ENCODE data around the gene TMCO2.
"Not testable (repeated sequence)": the region's sequence is repeated elsewhere in the genome, so short reads cannot be mapped to it uniquely, and the experiment has no call there.

The TMCO2 gene

DNA sequence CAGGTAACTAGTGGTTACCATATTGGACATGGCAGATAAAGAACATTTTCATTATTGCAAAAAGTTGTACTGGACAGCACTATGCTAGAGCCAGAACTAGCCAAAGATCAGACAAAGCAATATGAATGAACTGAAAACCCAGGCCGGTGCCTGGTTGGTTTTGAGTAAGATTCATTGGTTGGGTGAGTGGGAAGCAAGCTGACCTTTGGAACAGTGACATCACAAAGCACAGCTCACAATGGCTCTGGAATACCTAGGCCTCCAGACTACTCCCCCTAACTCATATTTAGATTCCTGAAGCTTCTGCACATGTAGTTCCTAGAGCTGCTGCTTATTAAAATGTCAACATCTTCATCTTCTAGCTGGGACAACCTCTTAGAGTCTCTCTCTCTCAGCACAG is at the start of gene TMCO2:
Gene TMCO2 (plus strand): TSS at position 283 of the 400 bp plus-strand sequence. CDS start 57 bp downstream, at position 340.
- peak; percentile 20 for DNase-seq (ENCODE audit: low spot score)

DNA sequence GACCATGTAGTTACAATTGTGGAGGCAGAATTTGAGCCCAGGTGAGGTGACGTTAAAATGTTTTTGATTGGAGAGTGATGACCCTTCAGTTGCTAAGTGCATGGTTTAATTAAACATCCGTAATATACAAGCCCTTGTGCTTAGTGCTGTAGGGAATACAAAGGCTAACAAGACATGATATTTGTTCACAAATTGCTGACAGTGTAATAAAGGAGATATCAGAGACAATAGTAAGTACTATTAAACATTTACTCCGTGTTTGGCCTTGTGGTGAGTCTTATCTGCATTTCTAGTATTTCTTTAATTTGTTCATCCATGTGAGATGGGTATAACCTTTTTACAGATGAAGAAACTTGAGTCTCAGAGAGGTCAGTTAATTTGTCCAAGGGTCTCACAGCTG is 48.6 kb upstream of the TMCO2 start:
- DNase-seq (ENCODE audit: low spot score), result no peak

DNA sequence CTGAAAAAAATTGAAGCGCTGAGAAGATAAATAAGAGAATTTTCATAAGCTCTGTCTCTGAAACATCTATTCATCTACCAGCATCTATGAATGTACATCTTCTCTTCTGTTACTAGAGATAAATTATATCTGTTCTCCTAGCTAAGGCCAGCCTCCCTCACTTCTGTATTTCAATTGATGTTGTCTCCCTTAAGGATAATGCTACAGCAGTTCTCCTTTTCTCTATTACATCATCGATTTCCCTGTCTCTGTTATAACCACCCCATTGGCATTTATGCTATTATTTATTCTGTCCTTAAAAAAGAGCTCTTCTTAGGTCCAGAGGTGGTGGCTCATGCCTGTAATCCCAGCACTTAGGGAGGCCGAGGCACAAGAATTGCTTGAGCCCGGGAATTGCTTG is 42.9 kb upstream of the TMCO2 start:
- DNase-seq (ENCODE audit: low spot score), result no peak

DNA sequence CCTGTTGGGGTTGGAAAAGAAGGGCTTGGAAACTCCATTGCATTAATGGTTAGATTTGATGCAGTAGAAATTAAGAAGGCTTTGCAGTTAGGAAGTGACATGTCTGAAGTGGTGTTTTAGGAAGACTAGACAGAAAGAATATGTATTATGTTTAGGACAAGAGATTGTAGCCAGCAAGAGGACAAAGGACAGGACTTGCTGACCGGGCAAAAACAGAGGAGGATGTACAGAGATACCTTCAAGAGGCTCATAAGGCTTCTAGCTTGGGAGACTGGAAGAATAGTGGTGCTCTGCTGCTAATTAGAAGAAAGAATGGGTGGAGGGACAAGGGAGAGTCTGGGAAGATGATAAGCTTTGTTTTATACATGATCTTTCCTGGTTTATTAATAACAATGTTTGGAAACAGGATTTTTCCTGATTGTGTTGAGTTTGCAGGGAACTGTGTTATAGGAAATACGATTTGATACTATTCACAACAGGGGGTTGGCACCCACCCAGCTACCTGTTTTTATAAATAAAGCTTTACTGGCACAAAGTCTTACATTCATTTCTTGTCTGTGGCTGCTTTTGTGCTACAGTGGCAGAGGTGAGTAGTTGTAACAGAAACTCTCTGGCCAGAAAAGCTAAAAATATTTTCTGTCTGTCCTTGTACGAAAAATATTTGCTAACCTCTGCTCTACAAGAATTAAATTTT is 37.1 kb upstream of the TMCO2 start:
- no peak for DNase-seq (ENCODE audit: low spot score)

DNA sequence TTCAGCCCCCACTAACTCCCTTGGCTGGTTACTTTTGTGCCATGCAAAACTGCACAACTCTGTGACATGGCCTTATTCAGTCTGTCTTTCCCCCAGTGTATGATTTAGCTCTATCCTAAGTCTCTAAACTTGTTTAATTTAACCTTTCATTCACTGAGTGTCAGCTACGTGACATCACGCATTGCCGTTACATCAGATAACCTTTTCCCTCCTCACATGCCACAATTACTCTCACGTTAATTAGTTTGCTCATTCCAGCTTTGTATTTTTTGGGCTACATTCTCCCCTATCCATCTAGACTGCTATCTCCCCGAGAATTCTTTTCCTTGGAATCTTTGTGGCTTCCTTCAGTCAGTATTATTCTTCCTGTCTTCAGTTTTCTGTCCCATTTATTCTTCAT is 29.4 kb upstream of the TMCO2 start:
- no peak for DNase-seq (ENCODE audit: low spot score)

DNA sequence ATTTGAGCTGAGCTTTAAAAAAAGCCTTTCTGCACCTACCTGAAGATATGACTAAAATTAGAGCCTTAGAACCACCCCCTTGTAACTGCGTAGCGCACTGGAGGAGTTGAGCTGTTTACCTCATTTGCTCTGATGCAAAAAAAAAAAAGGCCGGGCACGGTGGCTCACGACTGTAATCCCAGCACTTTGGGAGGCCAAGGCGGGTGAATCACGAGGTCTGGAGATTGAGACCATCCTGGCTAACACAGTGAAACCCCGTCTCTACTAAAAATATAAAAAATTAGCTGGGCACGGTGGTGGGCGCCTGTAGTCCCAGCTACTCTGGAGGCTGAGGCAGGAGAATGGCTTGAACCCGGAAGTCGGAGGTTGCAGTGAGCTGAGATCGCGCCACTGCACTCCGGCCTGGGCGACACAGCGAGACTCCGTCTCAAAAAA is 26.2 kb upstream of the TMCO2 start:
- DNase-seq (ENCODE audit: low spot score), result not testable (repeated sequence)

DNA sequence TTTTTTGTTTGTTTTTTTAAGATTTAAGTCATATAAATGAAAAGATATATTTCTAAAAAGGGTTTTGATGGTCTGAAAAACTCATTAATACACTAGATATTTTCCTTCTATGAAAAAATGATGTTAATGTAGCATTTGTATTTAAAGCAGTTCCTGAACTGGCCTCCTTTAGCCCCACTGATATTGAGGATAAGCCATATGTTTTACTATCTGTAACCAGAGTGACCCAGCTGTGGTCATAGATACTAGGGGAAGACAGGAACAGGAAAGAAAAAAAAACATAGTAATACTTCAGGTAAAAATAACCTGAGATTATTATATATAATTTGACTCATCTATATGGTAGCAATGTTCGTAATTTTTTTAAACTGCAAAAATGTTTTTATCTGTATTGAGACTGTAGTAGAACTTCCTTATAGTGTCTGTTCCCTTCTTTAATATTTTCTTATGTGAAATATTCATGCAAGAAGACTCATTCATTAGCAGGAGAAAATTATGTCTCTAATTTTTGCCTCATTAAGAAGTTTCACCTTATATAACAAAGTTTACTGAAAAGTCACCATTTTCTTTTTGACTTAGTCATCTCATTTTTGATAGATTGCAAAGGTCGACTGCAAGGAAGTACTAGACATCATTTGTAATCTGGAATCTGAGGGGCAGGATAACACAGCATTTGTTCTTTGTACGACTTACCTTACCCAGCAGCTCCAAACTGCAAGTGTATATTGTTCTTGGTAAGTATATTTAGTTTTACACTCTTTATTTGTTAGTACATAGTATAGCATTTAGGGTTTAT is 25.6 kb upstream of the TMCO2 start:
- DNase-seq (ENCODE audit: low spot score), result no peak

DNA sequence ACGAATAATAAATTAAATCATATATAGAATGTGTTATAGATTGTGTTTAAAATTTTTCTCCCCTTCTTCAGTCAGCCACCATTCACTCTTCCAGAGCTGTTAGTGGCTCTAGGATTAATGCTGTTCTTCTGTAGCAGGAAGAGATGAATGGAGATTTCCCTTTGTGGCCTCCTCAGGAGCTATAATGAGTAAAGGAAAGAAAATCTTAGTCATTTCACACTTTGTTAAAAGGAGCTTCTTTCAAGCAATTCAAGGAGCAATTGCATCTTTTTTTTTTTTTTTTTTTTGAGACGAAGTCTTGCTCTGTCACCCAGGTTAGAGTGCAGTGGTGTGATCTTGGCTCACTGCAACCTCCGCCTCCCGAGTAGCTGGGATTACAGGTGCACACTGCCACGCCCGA is 23.7 kb upstream of the TMCO2 start:
- DNase-seq (ENCODE audit: low spot score), result no peak

DNA sequence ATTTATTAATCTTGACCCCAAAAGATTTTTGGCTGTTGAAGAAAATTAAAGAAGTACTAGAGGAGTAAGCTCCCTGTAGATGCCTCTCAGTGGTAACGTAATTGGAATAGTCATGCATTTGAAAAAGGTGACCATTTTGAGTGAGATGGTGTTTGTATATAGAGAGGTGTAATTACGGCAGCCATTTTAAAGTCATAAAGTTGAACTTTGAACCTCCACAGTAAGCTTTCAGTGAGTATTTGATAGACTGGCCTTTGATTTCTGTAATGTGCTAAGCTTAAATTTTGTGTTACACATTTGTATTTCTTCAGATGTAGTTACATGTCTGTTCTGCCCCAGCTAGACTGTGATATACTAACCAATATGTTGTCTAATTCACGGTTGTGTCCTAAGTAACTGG is 21.5 kb upstream of the TMCO2 start:
- DNase-seq (ENCODE audit: low spot score), result no peak

DNA sequence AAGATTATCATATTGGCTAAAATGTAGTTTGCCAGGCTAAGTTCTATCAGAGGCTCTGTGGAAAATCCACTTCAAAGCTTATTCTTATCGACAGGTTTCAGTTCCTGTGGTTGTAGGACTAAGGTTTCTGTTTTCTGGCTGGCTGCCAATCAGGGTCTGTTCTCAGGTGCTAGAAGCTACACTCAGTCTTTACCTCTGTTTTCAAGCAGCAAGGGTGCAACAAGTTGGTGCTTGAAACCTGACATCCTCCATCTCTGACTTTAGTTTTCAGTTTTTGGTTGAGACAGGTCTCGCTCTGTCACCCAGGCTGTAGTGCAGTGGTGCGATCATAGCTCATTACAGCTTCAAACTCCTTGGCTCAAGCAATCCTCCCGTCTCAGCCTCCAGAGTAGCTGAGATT is 15.3 kb upstream of the TMCO2 start:
- no peak for DNase-seq (ENCODE audit: low spot score)

DNA sequence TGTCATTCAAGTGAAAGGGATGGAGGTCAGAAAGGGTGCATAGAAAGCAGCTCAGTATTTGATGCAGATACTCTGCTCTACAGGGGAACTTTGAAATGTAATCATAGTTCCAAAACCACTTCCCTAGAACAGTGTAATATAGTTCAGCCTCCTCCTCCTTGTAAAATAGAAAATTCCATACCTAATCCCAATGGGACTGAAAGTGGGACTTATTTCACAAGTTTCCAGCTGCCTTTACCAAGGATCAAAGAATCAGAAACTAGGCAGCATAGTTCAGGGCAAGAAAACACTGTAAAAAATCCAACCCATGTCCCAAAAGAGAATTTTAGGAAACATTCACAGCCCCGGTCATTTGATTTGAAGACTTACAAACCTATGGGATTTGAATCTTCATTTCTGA is 8.1 kb upstream of the TMCO2 start:
- no peak for DNase-seq (ENCODE audit: low spot score)

DNA sequence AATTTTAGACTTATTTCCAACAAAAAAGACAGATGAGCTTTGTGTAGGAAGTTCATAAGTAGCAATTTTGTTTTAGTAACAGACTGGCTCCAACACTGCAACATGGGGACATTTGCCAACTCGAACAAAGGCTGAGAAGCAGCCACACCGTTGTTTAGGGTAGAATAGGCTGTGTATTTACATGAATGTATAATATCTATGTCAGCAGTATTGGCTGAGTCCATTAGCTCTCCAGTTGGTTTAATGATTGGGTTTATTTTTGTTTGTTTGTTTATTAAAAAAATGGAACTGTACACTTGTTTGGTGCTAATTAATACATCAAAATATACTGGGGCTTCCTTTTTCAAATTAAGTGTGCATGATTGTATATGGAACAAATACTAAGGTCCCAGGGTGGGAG is 7.3 kb upstream of the TMCO2 start:
- no peak for DNase-seq (ENCODE audit: low spot score)

DNA sequence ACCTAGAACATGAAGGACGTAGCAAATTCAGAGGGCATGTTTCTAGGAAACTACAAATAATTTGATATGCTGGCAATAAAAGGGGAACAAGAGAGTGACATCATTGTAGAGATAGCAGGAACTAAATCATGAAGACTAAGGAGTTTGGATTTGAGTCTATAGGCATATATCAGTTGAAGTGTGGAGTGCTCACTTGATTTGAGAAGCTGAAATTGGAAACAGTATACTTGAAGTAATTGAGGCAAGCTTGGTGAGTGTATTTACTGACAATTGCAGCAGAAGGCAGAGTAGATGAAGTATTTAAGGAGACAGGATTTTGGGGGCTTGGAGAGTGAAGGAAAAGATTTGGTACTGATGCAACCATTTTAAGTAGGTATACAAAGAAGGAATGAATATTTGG is 6.4 kb upstream of the TMCO2 start:
- no peak for DNase-seq (ENCODE audit: low spot score)

DNA sequence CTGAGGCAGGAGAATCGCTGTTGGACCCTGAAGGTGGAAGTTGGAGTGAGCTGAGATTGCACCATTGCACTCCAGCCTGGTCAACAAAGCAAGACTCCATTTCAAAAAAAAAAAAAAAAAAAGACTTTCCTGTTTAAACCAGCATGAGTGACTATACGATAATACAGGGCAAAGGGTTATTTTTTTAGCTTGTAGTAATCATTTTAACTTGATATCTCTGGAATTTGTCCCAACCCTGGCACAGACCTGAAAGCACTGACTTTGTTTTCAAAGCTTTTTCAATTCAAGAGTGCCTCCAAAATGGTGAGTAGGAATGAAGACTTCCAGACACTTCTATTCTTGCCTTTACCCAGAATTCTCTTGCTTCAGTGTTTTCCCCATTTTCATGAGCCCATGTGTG is 4.4 kb upstream of the TMCO2 start:
- DNase-seq (ENCODE audit: low spot score), result no peak

DNA sequence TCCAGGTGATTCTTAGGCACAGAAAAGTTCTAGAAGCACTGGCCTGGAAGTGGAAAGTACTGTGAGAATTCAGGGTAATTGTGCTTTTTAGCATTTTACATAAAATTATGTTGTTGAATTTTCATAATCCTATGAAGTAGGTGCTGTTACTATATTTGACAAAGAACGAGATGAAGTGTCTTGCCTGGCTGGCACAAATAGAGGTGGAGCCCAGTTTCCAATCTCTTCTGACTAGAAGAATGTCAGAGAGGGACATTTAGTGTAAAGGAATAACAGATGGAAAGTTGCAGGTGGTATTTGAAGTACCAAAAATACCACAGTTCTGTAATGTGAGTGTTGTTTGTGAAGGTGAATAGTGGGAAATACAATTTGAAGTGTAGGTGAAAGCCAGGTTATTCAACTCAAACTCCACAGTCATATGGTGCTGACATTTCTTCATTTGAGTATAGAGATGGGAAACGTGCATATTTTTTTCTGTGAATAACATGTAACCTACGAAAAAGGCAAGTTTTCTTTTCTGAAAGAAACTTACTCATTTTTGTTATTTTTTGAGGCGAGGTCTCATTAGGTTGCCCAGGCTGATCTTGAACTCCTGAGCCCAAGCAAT is 3.5 kb upstream of the TMCO2 start:
- no peak for DNase-seq (ENCODE audit: low spot score)

DNA sequence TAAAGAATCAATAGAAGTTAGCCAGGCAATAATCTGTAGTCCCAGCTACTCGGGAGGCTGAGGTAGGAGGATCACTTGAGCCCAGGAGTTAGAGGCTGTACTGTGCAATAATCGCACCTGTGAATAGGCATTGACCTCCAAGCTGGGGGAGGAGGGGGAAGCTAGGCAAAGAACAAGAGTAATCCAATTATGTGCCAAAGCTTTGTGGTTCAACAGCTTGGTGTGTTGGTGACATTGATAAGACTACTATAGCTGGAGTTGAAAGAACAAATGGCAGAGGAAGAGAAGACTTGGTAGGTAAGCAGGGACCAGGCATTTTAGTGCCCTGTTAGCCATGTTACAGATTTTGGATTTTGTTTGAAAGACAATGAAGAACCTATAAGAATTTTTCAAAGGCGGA is 2.1 kb upstream of the TMCO2 start:
- DNase-seq (ENCODE audit: low spot score), result no peak

DNA sequence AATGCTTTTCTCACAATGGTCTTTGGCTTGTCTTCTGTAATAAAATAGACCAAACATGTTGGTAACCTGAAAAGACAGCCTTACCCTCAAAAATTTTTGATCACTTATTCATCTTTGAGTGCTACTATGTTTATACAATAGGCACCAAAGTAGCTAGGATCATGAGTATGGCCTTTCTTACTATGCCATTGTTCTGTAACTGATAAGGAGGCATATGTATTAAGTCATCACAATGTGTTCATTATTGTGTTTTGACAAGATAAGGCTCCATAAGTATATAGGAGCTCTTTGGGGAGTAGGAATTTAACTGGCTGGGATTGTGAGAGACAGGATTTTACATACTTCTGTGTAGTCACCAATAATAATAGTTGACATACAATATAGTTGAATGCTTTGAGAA is 675 bp downstream of the TMCO2 start:
- no peak for DNase-seq (ENCODE audit: low spot score)

DNA sequence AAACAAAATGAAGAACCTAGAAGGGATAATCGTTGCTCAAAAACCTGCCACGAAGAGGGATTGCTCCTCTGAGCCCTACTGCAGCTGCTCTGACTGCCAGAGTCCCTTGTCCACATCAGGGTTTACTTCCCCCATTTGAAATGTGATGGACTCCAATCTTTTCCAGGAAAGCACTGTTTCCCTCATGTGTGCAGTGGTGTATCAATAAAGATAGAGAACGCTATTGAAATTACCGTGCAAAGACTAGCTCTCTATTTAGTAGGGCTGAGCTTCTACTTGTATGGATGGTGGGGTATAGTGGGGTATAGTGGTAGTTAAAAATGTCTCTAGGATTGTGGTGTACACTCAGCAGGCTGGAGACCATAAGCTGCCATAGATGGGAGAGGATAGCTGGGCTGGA is 3.7 kb downstream of the TMCO2 start:
- no peak for DNase-seq (ENCODE audit: low spot score)

DNA sequence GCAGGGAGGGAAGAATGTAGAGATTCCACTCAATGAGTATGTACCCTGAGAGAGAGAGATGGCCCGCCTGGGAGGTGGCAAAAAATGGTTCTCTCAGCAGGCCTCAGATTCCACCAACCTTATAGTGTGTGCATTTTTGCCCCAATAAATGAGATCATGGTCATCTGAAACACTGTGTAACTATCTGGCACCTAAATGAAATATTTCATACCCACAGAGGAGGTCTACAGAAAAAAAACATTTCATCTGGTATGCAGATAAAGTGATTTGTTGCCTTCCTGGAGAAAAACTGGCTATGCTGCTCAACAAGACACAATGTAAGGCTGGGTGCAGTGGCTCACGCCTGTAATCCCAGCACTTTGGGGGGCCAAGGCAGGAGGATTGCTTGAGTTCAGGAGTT is 4.9 kb downstream of the TMCO2 start:
- DNase-seq (ENCODE audit: low spot score), result no peak

DNA sequence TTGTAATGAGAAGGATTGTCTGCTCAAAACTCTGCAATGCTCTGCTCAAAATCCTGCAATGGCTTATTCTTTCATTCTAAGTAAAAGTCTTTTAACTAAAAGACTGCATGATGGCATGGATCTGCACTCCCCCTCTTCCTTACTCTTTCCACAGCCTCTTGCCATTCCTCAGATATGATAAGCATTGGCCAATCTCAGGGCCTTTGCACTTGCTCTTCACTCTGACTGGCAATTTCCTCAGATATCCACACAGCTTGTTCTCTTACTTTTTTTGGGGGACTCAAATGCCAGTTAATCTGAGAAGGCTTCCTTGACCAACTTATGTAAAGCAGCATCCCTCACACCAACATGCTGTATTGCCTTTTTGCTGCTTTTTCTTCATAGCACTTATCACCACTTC is 7.5 kb downstream of the TMCO2 start:
- no peak for DNase-seq (ENCODE audit: low spot score)

DNA sequence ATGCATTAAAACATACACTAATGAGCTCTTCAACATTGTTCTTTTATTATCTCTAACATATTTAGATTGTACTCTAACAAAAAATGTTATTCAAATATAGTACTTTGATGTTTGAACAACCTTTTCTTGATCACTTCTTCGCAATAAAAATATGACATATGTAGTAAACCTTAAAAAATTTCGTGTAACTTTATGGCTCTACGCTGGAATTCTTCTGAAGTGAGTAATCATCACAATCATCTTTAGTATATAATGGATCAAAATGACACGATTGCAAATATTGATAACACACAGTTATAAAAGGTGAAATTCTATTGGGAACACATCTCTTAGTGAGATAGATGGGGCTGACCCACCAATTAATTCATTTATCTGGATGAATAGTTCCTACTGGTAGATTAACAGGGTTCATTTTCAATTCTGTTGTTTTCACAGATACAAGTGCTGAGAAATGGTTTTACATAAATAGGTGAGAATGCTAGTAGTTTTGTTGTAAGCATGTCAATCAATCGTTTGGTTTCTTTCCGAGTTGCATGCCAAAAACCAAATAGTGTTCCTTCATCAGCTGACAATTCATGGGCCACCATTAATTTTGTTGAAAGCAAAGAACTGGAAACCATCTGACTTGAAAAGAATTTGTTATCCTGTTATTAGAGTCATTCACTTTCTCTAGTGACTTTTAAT is 8.8 kb downstream of the TMCO2 start:
- peak; percentile 54 for DNase-seq (ENCODE audit: low spot score)

DNA sequence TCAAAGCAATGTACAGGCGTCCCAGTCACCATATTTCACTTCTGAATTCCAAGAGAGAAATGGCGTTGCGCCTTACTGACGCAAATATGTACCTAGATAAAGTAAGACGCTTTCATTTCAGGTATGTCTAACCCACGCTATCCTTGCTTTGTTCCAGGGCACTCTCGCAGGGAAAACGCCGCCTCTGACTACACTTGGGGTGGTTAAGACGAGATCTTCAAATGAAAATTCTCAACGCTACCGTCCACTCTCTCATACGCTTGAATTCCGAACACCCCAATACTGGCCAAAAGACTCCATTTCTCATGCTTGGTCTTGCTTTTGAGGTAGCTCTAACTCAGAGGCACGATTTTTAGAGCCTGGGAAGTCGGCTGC is 9.6 kb downstream of the TMCO2 start:
- peak; percentile 53 for DNase-seq (ENCODE audit: low spot score)
